Ammon's horn (tissue), 1 donor: ENCODE results near the gene HOOK2.
"Not testable (repeated sequence)": the region's sequence is repeated elsewhere in the genome, so short reads cannot be mapped to it uniquely, and the experiment has no call there.

Experiments
- DNase-seq: peaks from one replicate; pipeline ENCODE4 v3.0.0-alpha.2; 2016; ENCODE audit warnings: low spot score

HOOK2 gene

DNA sequence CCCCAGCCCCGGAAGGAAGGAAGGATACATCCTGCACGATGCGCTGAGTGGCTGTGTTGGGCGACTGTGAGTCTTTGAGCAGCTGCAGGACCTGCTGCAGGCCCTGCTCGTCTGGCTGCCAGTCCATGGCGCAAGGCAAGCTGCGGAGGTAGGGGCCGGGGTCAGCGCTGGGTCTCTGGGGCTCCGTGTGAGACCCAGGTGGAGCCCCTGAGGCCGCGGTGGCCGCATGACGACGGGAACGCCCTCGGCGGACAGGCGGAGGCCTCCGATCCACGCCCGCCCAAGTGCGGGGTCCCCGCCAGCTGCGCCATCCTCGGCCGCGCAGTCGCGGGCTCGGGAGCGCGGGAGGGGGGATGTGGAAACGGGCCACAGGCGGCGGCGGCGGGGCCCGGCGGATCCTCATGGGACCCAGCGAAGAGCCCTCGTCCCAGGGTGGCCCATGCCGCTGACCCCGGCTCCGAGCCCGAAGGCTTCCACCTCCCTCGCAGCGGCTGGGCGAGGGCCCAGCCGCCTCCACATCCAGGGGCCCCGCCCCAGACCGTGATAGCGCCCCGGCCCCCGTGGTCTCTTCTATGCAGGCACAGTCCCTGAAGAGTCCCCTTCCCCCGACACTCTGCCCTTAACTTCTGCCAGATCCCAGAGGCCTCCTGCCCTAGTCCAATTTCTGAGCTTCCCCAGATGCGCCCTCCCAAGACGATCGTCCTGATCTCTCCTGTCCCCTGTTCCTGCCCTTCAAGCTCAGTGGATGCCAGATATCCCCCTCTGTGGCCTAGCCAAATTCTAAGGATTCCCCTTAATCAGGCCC lies 54.3 kb downstream of the HOOK2 start:
- no peak for DNase-seq

DNA sequence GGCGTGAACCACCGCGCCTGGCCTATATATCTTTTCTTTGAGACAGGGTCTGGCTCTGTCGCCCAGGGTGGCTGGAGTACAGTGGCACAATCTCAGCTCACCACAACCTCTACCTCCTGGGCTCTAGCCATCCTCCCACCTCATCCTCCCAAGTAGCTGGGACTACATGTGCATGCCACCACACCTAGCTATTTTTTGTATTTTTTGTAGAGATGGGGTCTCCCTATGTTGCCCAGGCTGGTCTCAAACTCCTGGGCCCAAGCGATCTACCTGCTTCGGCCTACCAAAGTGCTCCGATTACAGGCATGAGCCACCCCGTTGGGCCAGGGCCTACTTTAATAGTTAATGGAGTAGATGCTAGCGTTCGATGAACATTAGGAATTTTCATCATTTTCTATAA lies 55.1 kb downstream of the HOOK2 start:
- DNase-seq = no peak

GRCh38 chr19:12715929-12716328 lies 59.4 kb downstream of the HOOK2 start:
- DNase-seq = no peak

DNA sequence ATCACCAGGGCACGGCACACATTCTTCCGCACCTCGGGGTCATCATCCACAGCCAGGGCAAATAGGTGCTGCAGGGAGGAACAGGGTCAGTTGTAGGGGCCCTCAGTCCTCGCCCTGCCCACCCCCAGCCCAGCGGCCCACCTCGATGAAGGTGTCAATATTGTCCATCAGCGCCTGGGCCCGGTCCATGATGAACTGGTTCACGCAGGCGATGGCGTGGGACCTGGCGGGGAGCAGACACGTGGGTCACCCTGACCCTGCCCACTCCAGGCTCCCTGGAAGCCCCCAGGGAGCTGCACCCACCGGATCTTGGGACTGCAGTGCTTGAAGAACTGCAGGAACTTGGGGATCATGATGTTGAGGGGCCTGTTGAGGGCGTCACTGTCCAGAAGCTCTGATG lies 60.2 kb downstream of the HOOK2 start:
- DNase-seq = no peak

- not testable (repeated sequence) for DNase-seq
These were observed 62.0 kb downstream of the HOOK2 start for GRCh38 chr19:12713304-12713703.
